ENCODE results near the gene FUS.

Gene FUS

DNA sequence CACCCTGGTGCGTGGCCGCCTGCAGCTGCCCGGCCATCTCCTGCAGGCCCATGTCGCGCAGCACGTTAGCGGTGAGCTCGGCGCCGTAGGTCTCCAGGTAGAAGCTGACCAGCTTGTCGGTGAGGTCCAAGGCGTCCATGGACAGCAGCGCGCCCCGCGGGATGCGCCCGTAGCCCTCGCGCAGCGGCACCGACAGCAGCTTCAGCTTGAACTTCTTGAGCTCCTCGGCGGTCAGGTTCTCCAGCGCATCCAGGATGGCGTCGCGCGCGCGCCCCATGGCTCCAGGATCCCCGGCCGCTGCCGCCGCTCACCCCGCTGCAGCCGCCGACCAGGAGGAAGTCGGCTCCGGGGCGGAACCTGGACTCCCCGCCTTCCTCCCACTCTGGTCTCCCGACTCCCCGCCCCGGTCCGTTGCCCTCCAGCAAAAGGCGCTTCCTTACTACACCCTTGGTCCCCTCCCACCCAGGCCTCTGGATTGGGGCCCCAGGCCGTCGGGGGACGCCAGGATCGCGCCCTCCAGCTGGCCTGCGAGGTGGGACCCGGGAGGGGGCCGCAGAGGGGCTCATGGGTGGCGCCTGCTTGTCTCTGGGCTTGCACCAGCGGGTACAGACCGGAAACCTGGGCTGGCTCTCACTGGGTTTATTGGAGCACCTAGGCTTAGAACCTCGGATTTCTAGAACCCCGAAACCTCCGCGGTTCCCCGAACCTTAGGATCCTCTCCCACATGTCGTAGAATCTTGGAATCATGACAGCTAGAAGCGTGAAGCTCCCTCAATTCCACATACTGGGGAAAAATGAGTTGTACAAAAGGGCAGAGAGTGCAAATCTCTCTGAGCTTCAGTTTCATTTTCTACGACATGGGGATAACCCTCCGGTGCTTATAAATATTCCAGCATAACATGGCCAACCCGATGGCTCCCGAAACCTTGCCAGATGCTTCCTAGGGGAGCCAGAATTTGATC, 22.8 kb downstream of the FUS start, which contains the start of gene PYCARD:
Gene PYCARD, minus strand, starts transcription at position 347 of the 962 bp plus-strand sequence. Its CDS starts 70 bp downstream, at position 277.
- DNase-seq (ENCODE audit: low read depth in 2 of 2): no peak

DNA sequence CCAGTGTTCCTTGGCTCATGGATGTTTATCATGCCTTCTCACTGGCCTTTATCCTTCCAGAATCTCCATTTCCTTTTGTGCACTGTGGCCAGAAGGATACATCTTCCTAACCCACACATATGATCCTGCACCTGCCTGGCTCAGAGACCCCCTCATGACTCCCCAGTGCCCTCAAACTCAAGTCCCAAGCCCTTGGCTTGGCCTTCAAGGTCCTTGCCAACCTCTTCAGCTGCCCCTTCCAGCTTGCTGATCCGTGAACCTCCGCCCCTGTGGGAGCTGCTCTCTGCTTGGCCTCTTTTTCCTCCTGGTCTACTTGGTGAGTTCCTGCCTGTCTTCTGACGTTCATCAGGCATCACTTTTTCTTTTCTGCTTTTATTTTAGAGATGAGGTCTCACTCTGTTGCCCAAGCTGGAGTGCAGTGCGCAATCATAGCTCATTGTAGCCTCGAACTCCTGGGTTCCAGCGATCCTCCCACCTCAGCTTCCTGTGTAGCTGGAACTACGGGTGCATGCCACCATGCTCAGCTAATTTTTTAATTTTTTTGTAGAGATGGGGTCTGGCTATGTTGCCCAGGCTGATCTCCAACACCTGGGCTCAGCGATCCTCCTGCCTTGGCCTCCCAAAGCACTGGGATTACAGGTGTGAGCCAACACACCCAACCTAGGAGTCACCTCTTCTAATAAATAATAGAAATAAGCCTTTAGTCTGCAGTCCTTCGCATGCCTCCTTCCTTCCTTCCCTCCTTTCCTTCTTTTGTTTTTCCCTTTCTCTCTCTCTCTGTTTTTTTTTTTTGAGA, 25.1 kb downstream of the FUS start:
- DNase-seq (ENCODE audit: low read depth in 2 of 2): no peak

GRCh38 chr16:31206776-31207175, 26.8 kb downstream of the FUS start:
- no peak for DNase-seq (ENCODE audit: low read depth in 2 of 2)

GRCh38 chr16:31213342-31213741, 33.4 kb downstream of the FUS start:
- no peak for DNase-seq (ENCODE audit: low read depth in 2 of 2)

- DNase-seq (ENCODE audit: low read depth in 2 of 2): no peak
These were observed 34.2 kb downstream of the FUS start, which contains the start of gene TRIM72 for GRCh38 chr16:31213877-31214707. TSS of gene TRIM72 (plus strand) at chr16:31214119. CDS start at chr16:31214739, 620 bp downstream.

DNA sequence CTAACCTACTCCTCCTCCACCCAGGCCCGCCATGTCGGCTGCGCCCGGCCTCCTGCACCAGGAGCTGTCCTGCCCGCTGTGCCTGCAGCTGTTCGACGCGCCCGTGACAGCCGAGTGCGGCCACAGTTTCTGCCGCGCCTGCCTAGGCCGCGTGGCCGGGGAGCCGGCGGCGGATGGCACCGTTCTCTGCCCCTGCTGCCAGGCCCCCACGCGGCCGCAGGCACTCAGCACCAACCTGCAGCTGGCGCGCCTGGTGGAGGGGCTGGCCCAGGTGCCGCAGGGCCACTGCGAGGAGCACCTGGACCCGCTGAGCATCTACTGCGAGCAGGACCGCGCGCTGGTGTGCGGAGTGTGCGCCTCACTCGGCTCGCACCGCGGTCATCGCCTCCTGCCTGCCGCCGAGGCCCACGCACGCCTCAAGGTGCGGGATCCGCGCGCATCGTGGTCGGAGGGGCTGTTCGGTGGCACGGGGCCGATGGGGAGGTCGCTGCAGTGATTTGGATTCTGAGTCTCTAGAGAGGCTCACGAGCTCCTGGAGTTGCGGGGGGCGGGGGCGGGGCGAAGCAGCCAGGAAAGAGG, 34.9 kb downstream of the FUS start:
- no peak for DNase-seq (ENCODE audit: low read depth in 2 of 2)

- no peak for DNase-seq (ENCODE audit: low read depth in 2 of 2)
These were observed 35.6 kb downstream of the FUS start for GRCh38 chr16:31215287-31216162.

DNA sequence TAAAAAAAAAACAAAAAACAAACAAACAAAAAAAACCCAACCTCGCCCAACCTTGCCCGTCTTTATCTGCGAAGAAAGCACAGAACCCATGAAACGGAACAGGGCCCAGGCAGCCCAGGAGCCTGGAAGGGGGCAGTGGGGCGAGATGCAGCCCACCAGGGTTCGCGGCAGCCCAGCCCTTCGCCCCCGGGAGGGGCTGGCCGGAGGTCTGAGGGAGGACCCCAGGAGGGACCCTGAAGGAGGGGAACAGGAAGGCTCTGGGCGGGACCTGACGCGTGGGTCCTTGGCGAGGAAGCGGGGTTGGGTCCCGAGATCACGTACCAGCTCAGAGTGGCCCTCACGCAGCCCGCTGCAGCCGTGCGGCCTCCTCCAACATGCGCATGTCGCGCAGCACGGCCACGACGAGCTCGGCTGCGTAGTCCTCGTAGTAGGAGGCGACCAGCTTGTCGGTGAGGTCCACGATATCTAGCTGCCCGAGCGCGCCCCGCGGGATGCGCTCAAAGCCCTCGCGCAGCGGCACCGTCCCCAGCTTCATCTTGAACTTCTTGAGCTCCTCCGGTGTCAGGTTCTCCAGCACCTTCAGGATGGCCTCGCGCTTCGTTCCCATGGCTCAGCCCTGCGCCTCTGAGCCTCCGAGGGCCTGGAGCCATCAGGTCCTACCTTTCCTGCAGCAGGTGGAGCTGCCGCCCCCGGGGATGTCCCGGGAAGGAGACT, 36.6 kb downstream of the FUS start, which contains the start of gene PYDC1:
Gene PYDC1, minus strand, starts transcription at position 714 of the 714 bp plus-strand sequence. Its CDS starts 107 bp downstream, at position 607.
- DNase-seq (ENCODE audit: low read depth in 2 of 2): no peak

DNA sequence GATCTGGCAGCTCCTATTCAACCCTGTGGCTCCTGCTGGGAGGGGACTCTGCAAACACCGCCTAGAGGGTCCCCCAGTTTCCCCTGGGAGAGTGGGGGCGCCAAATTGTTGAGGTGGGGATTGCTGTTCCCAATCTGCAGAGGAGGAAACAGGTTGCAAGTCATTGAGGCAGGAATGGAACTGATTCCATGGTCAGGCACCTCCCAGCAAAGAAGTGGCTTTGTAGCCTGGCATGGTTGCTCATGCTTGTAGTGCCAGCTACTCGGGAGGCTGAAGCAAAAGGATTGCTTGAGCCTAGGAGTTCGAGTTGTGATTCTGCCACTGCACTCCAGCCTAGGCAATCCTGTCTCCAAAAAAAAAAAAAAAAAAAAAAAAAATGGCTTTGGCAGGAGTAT, 37.2 kb downstream of the FUS start:
- no peak for DNase-seq (ENCODE audit: low read depth in 2 of 2)

DNA sequence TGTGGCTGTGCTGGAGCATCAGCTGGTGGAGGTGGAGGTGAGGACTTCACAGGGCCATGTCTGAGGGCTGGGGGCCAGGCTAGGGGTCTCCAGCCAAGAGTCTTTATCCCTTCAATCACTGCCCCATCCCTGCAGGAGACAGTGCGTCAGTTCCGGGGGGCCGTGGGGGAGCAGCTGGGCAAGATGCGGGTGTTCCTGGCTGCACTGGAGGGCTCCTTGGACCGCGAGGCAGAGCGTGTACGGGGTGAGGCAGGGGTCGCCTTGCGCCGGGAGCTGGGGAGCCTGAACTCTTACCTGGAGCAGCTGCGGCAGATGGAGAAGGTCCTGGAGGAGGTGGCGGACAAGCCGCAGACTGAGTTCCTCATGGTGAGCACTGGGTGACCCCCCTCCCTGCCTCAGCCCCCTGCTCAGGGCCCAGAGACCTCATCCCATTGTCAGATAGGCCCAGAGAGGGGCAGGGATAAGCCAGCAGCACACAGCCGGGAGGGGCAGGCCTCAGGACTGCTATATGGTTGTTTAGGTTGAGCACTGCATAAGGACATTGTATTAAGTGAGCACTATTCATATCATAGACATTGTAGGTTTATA, 39.3 kb downstream of the FUS start:
- DNase-seq (ENCODE audit: low read depth in 2 of 2): no peak

DNA sequence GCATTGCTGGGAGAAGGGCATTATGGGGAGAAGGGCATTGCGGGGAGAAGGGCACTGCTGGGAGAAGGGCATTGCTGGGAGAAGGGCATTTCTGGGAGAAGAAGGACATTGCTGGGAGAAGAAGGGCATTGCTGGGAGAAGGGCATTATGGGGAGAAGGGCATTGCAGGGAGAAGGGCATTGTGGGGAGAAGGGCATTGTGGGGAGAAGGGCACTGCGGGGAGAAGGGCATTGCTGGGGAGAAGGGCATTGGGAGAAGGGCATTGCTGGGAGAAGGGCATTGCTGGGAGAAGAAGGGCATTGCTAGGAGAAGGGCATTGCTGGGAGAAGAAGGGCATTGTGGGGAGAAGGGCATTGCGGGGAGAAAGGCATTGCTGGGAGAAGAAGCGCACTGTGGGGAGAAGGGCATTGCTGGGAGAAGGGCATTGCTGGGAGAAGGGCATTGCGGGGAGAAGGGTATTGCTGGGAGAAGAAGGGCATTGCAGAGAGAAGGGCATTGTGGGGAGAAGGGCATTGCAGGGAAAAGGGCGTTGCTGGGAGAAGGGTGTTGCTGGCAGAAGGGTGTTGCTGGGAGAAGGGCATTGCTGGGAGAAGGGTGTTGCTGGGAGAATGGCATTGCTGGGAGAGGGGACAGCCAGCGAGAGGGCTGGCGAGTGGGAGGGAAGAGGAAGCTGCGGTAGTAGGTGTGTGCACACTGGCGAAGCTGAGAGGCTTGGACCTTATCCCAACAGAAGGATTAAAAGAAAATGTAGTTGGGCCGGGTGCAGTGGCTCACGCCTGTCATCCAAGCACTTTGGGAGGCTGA, 41.6 kb downstream of the FUS start:
- no peak for DNase-seq (ENCODE audit: low read depth in 2 of 2)

GRCh38 chr16:31223044-31223443, 43.1 kb downstream of the FUS start:
- no peak for DNase-seq (ENCODE audit: low read depth in 2 of 2)

DNA sequence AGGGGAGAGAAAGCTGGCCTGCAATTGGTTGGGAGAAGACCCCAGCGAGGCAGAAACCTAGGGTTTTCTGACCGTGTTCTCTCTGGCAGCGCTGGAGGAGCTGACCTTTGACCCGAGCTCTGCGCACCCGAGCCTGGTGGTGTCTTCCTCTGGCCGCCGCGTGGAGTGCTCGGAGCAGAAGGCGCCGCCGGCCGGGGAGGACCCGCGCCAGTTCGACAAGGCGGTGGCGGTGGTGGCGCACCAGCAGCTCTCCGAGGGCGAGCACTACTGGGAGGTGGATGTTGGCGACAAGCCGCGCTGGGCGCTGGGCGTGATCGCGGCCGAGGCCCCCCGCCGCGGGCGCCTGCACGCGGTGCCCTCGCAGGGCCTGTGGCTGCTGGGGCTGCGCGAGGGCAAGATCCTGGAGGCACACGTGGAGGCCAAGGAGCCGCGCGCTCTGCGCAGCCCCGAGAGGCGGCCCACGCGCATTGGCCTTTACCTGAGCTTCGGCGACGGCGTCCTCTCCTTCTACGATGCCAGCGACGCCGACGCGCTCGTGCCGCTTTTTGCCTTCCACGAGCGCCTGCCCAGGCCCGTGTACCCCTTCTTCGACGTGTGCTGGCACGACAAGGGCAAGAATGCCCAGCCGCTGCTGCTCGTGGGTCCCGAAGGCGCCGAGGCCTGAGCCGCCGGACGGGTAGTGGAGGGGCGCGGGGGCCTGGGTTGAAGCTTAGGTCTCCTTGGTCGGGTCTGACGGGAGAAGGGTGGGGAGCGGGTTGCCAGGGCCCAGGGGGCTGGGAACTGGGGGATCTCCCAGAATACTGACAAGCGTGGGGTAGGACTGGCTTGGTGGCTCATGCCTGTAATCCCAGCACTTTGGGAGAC, 44.4 kb downstream of the FUS start:
- no peak for DNase-seq (ENCODE audit: low read depth in 2 of 2)

GRCh38 chr16:31225193-31225592, 45.3 kb downstream of the FUS start:
- no peak for DNase-seq (ENCODE audit: low read depth in 2 of 2)

- no peak for DNase-seq (ENCODE audit: low read depth in 2 of 2)
These were observed 48.3 kb downstream of the FUS start for GRCh38 chr16:31228206-31228605.

DNA sequence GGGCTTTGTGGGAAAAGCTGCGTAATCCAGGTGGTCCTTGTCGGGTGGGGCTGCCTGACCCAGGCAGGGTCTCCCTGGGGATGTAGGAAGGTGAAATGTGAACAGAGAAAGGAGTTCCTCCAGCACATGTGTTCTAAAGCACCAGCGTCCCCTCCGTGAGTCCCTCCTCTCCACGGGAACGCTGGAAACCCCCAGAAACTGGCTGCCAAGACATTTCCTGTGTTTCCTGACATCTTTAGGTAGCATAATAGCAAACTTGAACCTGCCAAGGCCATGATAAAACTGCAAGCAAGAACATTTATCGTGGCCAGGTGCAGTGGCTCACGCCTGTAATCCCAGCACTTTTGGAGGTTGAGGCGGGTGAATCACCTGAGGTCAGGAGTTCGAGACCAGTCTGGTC, 49.6 kb downstream of the FUS start:
- DNase-seq (ENCODE audit: low read depth in 2 of 2): no peak

- DNase-seq (ENCODE audit: low read depth in 2 of 2): no peak
These were observed 58.1 kb downstream of the FUS start for GRCh38 chr16:31238041-31238440.
